Measurements from ENCODE around the gene GTF2H1. TPM values are rescaled to one million over a fixed set of nuclear protein-coding genes. Genes with fewer than 3 reads are reported as not detected.

The GTF2H1 gene
- total RNA-seq, 2 donors from 2014 or later, result 29.3 to 30.0 TPM

DNA sequence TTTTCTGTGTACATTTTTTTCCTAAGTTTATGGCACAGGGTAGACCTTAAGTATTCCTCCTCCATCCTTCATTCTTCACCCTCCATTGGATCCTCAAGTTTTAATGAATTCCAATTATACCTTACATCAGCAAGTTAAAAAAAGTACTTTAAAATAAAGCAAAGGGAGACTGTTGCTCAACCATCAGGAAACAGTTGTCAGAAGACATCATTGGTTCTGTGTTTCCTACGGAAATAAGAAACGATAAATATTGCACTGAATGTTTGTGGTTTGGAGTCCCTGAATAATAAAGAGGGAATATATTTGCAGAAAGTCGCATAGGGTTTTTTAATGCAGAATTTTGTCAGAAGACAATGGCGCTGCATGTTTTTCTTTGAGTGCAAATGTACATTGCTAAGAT is 43.9 kb downstream of the GTF2H1 start:
- ATAC-seq, result no peak
- DNase-seq, result no peak
- intact Hi-C loops (cut with DNase I, micrococcal nuclease), result no loop called here

DNA sequence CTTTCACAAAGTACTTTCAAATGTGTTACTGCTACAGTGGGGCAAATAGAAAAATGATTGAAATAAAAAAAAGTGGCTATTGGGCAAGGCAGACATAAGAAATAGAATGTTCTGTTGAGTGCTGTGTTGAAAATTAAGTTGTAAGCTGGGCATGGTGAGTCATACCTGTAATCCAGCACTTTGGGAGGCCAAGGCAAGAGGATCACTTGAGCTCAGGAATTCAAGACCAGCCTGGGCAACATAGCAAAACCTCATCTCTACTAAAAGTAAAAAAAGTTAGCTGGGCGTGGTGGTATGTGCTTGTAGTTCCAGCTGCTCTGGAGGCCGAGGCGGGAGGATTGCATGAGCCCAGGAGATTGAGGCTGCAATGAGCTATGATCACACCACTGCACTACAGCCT is 45.1 kb downstream of the GTF2H1 start:
- DNase-seq, result no peak
- no peak for ATAC-seq
- intact Hi-C loops (cut with DNase I, micrococcal nuclease), result no loop called here

DNA sequence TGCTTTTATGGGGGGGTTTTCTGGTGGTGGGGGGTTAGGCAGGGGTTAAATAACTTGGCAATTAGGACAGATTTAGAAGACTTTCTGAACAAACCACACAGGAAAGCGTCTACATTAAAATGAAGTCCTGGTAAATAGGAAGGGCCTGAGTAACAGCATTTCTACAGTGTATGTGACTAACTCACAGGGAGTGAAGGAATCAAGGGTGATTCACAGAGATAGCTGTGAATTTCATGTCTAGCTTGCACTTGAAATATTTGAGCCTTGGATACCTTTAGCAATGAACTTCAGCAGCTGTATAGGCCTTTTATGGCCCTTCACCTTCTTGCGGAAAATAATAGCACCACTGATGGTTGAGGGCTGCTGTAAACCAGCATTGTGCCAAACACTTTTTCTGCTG is 45.9 kb downstream of the GTF2H1 start:
- ATAC-seq (no peak), DNase-seq (no peak)
- intact Hi-C loops (cut with DNase I, micrococcal nuclease), result no loop called here

DNA sequence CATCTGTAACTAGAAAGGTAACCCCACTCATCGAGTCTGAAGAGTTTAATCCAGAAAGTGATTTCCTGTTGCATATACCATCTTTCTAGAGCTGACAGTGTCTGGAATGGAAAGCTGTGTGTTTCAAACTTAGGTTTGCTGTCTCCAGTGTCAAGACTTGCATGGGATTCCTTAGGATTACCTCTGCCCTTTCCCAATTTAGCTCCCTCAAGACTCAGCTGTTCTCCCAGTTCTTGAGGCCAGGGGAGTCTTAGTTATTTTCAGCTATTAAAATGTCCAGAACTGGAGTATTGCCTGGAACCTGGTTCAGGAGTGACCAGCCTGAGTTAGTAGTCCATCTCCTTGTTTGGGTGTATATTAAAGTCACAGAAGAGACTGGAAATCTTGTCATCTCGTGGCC is 47.0 kb downstream of the GTF2H1 start:
- ATAC-seq (no peak), DNase-seq (no peak)
- intact Hi-C loops (cut with DNase I, micrococcal nuclease), result no loop called here

DNA sequence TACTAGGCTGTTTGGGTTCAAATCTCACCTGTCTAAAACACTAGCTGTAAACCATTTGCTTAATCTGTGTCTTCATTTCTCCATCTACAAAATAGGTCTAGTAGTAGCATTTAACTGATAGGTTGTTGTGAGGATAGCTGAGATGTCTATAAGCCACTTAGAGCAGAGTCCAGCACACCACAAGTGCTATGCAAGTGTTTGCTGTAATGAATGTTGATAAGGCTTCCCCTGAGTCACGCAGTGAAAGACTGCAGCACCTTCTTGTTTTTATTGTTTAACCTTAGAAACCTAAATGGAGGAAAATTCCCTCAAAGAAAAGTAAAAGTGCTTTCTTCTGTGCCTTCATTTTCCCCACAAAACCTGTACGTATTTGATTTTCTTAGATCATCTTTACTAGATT is 48.9 kb downstream of the GTF2H1 start:
- ATAC-seq (peak; percentile 83), DNase-seq (no peak)
- intact Hi-C loops (cut with DNase I, micrococcal nuclease), result no loop called here

DNA sequence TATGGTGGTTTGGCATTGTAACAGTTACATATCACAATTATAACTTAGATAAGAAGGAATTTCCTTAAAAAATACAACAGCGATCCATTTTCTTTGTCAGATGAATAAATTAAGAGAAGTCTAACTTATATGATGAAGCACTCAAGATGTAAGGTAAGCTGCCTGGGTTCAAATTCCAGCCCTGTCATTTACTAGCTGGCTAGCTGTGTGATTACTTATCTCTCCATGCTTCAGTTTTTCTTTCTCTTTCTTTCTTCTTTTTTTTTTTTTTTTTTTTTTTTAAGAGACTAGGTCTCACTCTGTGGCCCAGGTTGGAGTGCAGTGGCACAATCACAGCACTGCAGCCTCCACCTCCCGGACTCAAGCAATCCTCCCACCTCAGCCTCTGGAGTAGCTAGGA is 49.8 kb downstream of the GTF2H1 start:
- peak; percentile 70 for ATAC-seq
- no peak for DNase-seq
- intact Hi-C loops (cut with DNase I, micrococcal nuclease), result no loop called here

DNA sequence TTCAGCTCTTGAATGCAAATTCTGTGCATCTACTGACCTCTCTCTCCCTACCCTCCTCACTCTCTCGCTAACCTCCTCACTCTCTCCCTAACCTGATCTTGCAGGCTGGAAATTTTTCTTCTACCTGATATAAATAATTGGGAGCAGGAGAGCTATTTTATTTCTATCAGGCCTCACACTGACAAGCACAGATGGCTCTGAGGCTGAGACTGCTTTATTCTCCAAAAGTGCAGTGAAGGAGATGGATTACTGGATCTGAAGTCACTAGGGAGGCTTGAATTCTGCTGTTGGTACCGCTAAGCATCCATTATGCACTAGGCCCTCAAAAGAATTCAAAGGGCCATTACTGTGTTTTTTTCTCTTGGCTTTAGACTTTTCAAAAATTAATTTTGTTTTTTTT is 52.6 kb downstream of the GTF2H1 start:
- DNase-seq (no peak), ATAC-seq (no peak)
- intact Hi-C loops (cut with DNase I, micrococcal nuclease), result no loop called here

DNA sequence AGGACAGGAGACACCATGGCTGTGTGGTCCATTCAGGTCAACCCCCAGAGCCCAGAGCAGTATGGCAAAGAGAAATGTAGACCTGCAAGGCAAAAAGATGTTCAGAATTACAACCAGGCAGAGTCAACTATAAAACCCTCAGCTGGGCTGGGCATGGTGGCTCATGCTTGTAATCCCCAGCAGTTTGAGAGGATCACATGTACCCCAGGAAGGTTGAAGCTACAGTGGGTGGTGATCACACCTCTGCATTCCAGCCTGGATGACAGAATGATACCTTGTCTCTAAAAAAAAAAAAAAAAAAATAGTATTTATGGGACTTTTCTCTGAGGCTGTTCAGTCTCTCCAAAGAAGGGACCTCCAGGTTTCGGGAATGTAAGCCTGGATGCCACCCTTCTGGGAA is 53.6 kb downstream of the GTF2H1 start:
- no peak for ATAC-seq
- intact Hi-C loops (cut with DNase I, micrococcal nuclease), result no loop called here
- no peak for DNase-seq

DNA sequence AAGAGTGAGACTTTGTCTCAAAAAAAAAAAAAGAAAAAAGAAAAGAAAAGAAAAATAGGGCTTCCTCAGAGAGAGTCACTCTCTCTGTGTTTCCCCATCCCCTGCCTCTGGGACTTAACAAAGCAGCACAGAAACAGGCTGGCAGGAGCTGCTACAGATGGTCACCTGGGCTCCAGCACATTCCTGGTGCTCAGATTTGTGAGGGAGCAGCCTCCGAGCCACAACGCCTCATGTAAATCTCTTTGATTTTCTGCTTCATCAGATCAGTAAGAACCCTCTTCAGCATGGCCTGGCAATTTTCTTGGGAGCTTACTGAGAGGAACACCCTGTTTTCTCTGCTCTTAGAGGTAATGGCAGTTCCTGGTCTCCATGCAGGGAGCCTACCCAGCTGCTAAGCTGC is 56.8 kb downstream of the GTF2H1 start:
- intact Hi-C loops (cut with DNase I, micrococcal nuclease), result no loop called here
- ATAC-seq, result no peak
- no peak for DNase-seq

DNA sequence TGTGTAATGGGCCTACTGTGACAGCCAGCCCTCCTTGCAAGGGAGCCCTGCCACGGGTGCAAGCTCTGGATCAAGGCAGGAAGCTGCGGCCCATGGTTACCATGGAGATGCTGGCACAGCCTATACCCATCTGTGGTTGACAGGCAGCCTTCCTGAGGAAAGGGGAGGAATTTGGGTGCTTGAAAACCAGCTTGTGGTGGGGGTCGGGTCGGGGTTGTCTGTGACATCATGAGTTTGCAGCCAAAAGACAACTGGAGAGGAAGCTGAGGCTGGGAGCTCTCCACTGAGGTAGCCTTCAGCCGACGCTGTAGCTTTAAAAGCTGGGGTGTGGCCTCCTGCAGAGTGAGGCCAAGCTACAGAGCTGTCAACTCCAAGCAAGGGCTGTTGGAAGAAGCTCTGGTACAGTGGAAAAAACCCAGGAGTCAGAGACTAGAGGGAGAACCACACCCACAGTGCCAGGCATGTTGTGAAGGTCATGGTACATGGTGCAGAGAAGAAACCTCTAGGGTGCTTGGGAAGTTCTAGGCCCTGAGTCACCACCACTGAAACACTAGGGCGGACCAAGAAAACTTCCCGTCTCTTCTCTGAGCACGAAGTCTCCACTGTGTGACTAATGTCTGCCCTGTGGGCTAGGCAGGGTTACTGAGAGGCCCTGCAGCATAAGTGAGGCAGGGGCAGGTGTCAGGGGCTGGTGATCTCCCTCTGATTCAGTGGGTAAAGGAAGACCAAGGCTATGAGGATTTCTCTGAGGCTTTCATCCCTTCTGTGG is 61.2 kb downstream of the GTF2H1 start:
- intact Hi-C loops (cut with DNase I, micrococcal nuclease), result no loop called here
- peak; percentile 70 to 91 for DNase-seq
- ATAC-seq, result peak; percentile 86

DNA sequence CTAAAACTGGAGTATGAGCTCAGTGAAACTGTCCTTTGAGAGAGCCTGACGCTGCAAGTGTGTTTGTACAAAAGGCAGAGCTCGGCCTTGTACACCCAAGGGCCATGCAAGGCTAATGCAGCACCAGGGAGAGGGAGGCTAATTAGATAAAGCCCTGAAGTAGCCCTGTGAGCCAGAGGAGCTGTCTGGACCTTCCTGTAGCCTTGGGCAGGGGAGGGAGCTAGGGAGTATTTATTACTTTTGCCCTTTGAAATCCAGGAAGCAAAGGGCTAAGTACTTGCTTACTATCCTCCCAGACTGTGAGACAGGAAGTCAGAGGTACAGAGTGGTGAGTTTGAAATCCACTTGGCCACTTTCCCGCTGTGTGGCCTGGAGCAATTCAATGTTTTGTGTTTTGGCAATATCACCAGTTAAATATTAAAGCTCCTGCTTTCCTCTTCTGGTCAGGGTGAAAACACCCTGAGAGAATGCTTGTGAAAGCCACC is 61.8 kb downstream of the GTF2H1 start:
- DNase-seq, result peak; percentile 67 to 83
- intact Hi-C loops (cut with DNase I, micrococcal nuclease), result no loop called here
- peak; percentile 88 for ATAC-seq

DNA sequence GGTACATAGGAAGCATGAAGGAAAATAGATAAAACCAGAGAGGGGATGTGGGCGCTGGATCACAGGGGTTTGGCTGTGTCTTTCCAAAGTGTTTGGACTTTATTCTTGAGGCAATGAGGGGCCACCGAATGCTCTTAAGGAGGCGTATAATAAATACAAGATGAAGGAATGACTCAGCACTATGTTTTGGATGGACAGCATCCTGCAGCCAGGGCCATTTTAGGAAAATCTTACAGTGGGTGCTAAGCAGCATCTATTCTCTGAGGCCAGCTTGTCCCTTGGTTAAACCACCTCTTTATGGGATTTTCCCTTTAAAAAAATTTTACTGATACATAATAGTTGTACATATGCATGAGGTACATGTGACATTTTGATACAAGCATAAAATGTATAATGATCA is 67.7 kb downstream of the GTF2H1 start:
- DNase-seq (no peak), ATAC-seq (no peak)
- intact Hi-C loops (cut with DNase I, micrococcal nuclease), result loop anchor here in 1 of 2 donors (10.0 kb wide), 1 partner anchor 125 kb away; no protein-coding TSS in a partner anchor

DNA sequence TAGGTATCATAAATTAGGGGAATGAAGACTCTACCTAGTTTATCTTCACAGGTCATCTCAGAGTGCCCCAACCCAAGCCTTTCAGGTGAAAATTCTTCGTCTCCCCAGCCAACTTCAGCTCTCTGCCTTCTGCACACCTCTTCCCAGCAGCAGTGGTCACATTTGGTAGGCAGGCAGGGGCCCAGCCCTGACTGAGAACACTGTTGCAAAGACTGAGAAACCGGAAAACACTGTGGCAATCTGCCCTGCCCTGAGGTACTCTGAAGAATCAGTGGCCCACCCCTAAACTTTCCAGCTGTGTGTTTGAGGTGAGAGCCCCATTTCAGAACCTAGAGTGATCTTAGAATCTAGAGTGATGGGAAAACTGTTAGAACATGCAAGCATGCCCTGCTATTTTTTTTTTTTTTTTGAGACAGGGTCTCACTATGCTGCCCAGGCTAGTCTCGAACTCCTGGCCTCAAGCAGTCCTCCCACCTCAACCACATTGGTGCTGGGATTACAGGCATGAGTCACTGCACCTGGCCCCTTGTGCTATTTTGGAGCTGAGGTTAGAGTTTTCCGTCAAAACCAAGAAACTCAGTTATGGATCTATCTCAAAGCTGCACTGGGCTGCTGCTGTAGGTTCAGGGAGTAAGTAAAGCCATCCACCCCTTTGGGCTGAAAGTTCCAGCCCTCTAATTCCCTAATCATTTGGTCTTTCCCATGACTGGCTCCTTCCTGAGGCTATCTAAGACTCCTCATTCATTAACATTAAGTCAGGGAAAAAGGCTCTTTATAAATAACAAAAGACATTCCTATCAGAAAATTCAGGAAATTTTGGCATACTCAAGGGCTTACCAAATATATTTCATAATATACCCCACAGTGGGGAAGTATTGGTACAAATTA is 70.3 kb downstream of the GTF2H1 start:
- no peak for ATAC-seq
- DNase-seq, result no peak
- intact Hi-C loops (cut with DNase I, micrococcal nuclease), result loop anchor here in 1 of 2 donors (10.0 kb wide), 1 partner anchor 122 kb away; no protein-coding TSS in a partner anchor

DNA sequence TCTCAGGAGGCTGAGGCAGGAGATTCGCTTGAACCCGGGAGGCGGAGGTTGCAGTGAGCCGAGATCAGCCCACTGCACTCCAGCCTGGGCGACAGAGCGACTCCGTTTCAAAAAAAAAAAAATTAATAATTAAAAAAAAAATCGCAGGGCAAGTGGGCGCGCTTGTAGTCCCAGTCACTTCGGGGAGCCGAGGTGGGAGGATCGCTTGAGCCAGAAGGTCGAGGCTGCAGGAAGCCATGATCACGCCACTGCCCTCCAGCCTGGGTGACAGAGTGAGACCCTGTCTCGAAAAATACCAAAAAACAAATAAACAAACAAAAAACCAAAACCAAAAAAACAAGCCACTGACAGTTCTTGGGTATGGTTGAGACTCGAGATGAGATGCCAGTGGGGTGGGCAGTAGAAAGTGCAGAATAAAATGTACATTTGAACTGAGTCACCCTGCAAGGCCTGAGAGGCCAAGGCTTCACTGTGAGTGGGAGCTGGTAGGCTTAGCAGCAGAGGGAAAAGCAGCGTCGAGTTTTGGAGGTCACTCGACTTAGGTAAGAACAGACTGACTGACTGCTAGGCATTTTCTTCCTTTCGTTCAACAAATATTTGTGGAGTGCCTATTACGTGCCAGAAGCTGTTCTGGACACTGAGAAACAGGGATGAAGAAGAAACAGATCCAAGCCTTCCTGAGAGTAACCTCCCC is 71.4 kb downstream of the GTF2H1 start:
- ATAC-seq, result no peak
- intact Hi-C loops (cut with DNase I, micrococcal nuclease), result loop anchor here in 1 of 2 donors (10.0 kb wide), 1 partner anchor 121 kb away; no protein-coding TSS in a partner anchor
- peak; percentile 22 to 35 for DNase-seq

DNA sequence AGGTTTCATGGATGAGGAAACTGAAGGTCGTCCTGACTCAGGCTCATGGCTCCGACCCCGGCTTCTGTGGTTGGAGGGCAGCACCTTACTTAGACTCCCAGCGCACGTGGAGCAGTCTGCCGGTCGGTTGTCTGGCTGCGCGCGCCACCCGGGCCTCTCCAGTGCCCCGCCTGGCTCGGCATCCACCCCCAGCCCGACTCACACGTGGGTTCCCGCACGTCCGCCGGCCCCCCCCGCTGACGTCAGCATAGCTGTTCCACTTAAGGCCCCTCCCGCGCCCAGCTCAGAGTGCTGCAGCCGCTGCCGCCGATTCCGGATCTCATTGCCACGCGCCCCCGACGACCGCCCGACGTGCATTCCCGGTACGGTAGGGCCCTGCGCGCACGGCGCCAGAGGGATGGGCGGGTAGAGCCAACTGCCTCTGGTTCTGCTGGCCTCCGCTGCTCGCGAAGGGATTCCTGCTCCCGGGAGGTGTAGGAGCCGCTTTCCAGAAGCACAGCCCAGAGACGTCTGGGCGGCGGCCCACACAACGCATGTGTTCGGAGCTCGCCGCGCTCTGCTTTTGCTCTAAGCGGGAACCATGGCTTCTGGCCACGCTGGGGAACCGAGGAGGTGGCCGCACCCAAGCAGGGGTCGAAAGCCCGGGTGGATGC is 72.0 kb downstream of the GTF2H1 start, which contains the start of gene LDHA:
Gene LDHA (plus strand): TSS at position 289 of the 653 bp plus-strand sequence. CDS start 2,280 bp downstream, outside the sequence.
- peak; percentile 78 for ATAC-seq
- intact Hi-C loops (cut with DNase I, micrococcal nuclease), result loop anchor here in 1 of 2 donors (10.0 kb wide), 1 partner anchor 120 kb away; no protein-coding TSS in a partner anchor
- DNase-seq, result peak; percentile 99 to 100

DNA sequence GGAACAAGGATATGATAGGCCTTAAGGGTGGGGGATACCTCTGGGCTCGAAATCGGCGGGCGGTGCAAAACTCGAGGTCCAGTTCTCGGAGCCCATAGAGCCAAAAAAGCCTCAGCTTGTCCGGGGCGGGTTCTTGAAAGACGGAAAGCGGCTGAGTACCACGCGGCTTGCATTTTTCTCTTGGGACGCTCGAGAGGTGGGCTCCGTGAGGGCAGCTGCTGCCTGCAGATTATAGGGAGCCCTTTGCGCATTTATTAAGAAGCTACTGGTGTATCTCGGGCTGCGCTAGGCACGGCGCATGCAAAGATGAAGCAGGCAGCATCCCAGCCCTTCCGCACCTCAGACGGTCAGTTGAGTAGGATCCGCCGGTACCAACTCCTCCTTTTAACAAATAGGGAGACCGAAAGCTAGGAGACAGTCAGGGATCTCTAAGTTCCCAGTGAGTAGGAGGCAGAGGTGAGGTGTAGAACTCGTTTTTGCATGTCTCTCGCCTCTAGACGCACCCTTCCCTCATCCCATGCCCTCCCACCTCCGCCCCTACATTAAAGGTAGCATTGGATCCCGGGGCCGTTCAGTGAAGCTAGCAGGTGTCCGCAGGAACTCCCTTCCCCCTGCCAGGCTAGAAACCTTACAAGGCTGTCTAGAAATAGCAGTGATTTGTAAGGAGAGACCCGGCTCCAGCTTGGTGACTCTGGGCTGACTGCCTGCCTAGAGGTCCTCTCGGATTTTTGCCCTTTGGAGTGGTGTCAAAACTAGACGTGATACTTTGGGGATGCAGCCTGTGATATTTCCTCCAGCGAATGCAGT is 72.8 kb downstream of the GTF2H1 start:
- intact Hi-C loops (cut with DNase I, micrococcal nuclease), result loop anchor here in 1 of 2 donors (5.0 to 10.0 kb wide), 2 partner anchors 73 to 120 kb away; partner anchors contain the start of genes GTF2H1 and HPS5
- ATAC-seq, result peak; percentile 14
- DNase-seq, result peak in 1 of 2 donors; percentile 48

DNA sequence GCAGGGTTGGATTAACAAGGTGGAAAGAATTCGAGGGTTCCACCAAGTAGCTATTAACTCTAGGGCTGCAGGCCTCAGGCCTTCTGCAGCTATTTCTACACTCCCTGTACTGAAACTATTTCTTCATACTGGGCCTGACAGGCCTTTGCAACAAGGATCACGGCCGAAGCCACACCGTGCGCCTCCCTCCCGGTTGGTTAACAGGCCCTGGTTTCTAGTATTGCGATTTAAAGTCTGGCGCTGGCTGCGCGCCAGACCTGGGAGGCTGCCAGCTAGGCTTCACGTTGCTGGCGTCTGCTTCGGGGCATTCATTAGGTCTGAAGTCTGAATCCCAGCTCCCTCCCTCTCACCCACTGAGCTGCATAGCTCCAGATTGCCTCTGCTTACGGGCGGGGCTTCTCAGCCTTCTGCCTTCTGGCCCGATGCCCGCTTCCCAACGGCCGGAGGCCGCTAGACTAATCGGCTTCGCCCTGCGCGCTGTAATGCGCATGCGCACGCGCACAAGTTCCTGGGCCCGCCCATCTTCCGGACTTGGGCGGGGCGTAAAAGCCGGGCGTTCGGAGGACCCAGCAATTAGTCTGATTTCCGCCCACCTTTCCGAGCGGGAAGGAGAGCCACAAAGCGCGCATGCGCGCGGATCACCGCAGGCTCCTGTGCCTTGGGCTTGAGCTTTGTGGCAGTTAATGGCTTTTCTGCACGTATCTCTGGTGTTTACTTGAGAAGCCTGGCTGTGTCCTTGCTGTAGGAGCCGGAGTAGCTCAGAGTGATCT is 73.6 kb downstream of the GTF2H1 start:
- ATAC-seq (peak; percentile 80), DNase-seq (peak; percentile 98 to 99)
- intact Hi-C loops (cut with DNase I, micrococcal nuclease), result loop anchor here in 1 of 2 donors (5.0 to 10.0 kb wide), 2 partner anchors 74 to 119 kb away; partner anchors contain the start of genes GTF2H1 and HPS5

All from left colon (tissue), 2 donors.